ENCODE measurements around the gene AK9.

The AK9 gene

DNA sequence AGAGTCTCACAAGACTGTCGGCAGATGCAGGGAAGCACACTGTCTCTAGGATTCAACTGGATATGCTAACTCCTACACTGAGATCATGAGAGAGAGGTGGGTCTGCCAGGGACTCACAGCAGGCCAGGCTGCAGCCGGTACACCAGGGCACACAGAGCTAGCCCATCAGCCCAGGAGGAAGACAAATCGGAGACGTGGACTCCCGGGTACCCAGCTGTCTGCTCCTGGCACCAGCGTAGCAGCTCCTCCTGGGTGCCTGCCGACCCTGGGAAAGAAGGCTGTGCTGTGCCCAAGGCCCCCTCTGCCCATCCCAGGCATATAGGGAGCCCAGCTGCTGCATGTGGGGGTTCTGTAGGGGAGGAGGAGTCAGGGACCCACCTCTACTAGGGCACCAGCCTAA lies 242.4 kb downstream of the AK9 start:
- in situ Hi-C loops (cut with MboI; ENCODE audit: low sequenced_read_pairs): no loop called here

DNA sequence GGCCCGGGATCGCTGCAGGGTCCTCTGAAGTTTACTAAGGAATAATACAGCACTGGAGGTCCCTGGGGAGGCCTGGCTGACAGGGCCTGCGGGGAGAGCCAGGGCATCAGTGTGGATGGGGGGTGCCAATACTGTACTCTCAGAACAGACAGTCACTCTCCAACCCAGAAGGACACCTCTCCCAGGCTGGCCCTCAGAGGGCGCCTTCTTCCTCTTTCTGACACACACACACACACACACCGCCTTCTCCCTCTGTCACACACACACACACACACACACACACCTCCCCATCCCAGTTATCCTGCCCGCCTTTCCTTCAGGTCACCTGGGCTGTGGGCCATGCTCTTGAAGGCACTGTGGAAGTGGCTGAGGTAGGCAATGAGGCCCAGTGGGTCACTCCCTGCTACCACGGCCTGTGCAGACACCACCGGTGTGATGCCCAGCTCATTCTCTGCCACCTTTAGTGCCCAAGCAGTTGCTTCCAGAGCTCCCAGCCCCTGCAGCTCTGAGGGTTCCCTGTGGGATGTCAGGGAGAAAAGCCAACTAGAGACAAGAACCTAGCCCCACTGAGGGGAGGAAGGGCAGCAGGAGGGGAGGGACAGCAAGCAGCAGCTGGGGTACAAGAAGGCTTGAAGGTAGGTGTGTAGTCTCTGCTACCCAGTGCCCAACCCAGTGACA lies 243.0 kb downstream of the AK9 start:
- in situ Hi-C loops (cut with MboI; ENCODE audit: low sequenced_read_pairs): no loop called here

DNA sequence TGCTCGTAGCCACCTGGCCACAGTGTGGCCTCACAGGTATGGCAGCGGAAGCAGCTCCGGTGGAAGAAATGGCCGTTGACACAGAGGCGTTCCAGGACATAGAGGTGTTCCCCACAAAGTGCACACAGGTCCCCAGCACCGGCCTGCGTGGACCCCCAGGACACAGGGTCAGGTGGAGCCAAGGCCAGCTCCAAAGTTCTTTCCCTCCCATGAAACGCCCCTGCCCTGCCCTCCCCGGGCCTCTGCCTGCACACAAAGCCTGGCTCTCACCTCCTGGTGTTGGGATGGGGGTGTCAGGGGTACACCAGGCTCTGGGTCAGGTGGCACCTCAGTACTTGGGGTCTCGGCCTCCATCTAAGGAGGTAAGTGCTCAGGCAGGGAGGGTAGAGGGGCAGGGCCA lies 243.9 kb downstream of the AK9 start:
- in situ Hi-C loops (cut with MboI; ENCODE audit: low sequenced_read_pairs): no loop called here

DNA sequence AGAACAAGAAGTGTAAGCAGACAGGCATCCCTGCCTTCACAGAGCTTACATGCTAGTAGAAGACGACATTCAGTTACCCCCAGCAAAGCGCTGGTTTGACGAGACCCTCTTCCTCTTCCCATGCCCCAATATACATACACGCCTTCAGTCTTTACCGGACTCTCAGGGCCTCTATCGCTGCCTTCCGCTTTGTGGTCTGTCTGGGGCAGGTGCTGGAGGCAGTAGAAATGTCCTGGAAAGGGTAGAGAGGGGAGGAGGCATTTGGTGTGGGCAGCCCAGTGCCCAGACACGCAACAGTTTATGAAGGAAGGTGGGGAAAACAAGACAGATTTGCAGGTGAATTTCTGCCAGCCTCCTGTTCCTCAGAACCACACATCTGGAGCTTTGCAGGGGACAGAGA lies 244.5 kb downstream of the AK9 start:
- in situ Hi-C loops (cut with MboI; ENCODE audit: low sequenced_read_pairs): no loop called here

DNA sequence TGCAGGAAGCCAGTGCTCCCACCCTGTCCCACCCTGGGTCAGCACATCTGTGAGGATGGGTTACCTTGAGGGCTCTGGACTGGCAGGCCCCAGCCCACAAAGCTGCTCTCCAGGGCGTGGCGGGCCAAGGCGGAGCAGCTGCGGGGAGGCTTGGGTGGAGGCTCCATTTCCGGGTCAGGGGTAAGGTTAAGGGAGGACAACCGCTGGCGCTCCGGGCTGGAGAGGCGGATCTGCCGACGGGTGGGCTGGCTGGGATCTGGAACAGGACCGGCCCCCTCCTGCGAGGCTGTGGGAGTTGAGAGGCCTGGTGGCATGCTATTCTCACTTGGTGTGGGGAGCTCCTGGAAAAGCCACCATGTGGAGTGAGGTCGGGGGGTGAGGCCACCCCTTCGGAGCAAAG lies 244.9 kb downstream of the AK9 start:
- in situ Hi-C loops (cut with MboI; ENCODE audit: low sequenced_read_pairs): no loop called here

DNA sequence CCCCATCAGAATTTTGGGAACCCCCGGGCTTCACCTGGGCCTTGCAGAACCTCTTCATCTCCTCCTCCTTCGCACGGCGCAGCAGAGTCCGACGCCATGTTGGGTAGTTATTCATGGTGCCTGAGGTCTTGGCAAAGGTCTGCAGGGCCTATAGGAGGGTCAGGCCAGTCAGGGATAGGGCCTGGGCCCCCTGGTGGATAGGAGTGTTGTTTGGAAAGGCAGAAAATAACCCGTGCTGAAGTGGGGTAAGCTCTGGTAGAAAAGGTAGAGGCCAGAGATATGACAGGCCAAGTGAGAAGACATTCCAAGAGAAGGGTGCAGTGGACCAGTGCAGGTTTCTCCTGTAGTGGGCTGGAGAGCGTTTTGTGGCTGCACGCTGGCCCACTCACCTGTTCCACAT lies 245.6 kb downstream of the AK9 start:
- in situ Hi-C loops (cut with MboI; ENCODE audit: low sequenced_read_pairs): no loop called here

DNA sequence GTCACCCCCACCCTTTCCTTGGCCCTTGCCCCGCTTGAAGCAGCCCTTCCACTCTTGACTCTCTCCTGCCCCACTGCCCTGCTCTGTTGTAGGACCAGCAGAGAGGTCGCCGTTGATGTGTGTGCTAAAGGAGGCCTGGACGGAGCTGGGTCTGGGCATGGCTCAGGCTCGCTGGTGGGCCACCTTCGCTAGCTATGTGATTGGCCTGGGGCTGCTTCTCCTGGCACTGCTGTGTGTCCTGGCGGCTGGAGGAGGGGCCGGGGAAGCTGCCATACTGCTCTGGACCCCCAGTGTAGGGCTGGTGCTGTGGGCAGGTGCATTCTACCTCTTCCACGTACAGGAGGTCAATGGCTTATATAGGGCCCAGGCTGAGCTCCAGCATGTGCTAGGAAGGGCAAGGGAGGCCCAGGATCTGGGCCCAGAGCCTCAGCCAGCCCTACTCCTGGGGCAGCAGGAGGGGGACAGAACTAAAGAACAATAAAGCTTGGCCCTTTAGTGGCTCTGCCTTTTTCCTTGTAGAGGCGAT lies 247.5 kb downstream of the AK9 start:
- in situ Hi-C loops (cut with MboI; ENCODE audit: low sequenced_read_pairs): no loop called here
